K562 (cell line): ENCODE measurements around the gene PYGO2. TPM values are rescaled to one million over a fixed set of nuclear protein-coding genes. Genes with fewer than 3 reads are reported as not detected.

Experiments
- ATAC-seq: fragments of 200-7000 bp; cut with Tn5 transposase; 3 replicates; pipeline ENCODE4 v1.9.1; 2020; ENCODE audit warnings: moderate library complexity
- BruUV-seq: library from RNA; stranded (reverse); fragments of 400-500 nt; replicated peaks from 2 replicates; lab custom pipeline; 2021; lab: Mats Ljungman, UMichigan
- CTCF ChIA-PET: fragments of 300-600 bp; formaldehyde crosslinking; extraction: SDS; loops from one replicate; lab custom pipeline; 2021; ENCODE audit warnings: low intra/inter-chr PET ratio; lab: Yijun Ruan, JAX
- POLR2A ChIA-PET: fragments of 300-600, 350-650 bp; sonication (Branson Sonifier 250); formaldehyde crosslinking; extraction: SDS; loops from one replicate; lab custom pipeline; 2021; ENCODE audit warnings: antibody characterized with exemption, inconsistent platforms; lab: Yijun Ruan, JAX
- DNase-seq, 4 experiments: peaks; one replicate each; pipeline versions ENCODE4 v3.0.0 to v3.0.0-alpha.2; 2011 to 2018; ENCODE audit warnings: low spot score in 3 of 4, mixed read lengths in 3 of 4; ENCODE audit errors: extremely low read depth in 1 of 4
- FAIRE-seq: peaks from 2 replicates; lab custom pipeline; 2011; peaks lifted over from hg19 to GRCh38; lab: Jason Lieb, UNC
- H2AFZ ChIP-seq: 2 replicates; pipeline ENCODE4 v1.6.0; 2011; ENCODE audit warnings: low read depth, low read length, control low read depth, inconsistent platforms
- H3K27ac ChIP-seq: fragments of 200-600 bp; 3 replicates; pipeline ENCODE4 v1.8.0; 2011; ENCODE audit warnings: low read depth, mild to moderate bottlenecking, control low read depth, inconsistent platforms, low read length, moderate library complexity, mixed read lengths; ENCODE audit errors: extremely low read depth
- H3K27me3 ChIP-seq, 2 experiments: fragments of 300-600 bp in 1 of 2; 2 replicates in 1 of 2; 3 replicates in 1 of 2; pipeline versions ENCODE4 v1.6.0 to v1.8.0; 2011; ENCODE audit warnings: inconsistent platforms in 2 of 2, low read length in 2 of 2, mild to moderate bottlenecking in 1 of 2, mixed read lengths in 1 of 2, moderate library complexity in 1 of 2; ENCODE audit not compliant: control insufficient read depth in 2 of 2, insufficient read depth in 2 of 2
- H3K36me3 ChIP-seq: fragments of 300-600 bp; 3 replicates; pipeline ENCODE4 v1.8.0; 2011; ENCODE audit warnings: mild to moderate bottlenecking, low read length, inconsistent platforms; ENCODE audit not compliant: control insufficient read depth, insufficient read depth
- H3K4me1 ChIP-seq, 2 experiments: fragments of 200-600 bp in 1 of 2; replicated peaks in 1 of 2; 2 replicates in 1 of 2; 3 replicates in 1 of 2; pipeline versions ENCODE4 v1.5.1 to v1.8.0; 2011; ENCODE audit warnings: inconsistent platforms in 2 of 2, low read length in 2 of 2, mild to moderate bottlenecking in 1 of 2, mixed read lengths in 1 of 2, moderate library complexity in 1 of 2; ENCODE audit not compliant: control insufficient read depth in 2 of 2, insufficient read depth in 2 of 2
- H3K4me2 ChIP-seq: 2 replicates; pipeline ENCODE4 v1.6.1; 2011; ENCODE audit warnings: low read length, control low read depth, inconsistent platforms, mixed read lengths; ENCODE audit not compliant: insufficient read depth
- H3K4me3 ChIP-seq: fragments of 200-600 bp; sonication (generic), shearing (Covaris generic); 2 replicates; pipeline ENCODE4 v1.5.1; 2016; ENCODE audit warnings: control low read depth, inconsistent platforms
- H3K79me2 ChIP-seq: fragments of 200-600 bp; 3 replicates; pipeline ENCODE4 v1.8.0; 2011; ENCODE audit warnings: low read length, inconsistent platforms; ENCODE audit not compliant: control insufficient read depth, insufficient read depth
- H3K9ac ChIP-seq, 2 experiments: 2 replicates each; pipeline versions ENCODE4 v1.6.0 to v1.6.1; 2011; ENCODE audit warnings: low read depth in 2 of 2, low read length in 2 of 2, control low read depth in 1 of 2, inconsistent platforms in 1 of 2, mild to moderate bottlenecking in 1 of 2, mixed read lengths in 1 of 2; ENCODE audit not compliant: insufficient read depth in 1 of 2
- H3K9me1 ChIP-seq: one replicate; pipeline ENCODE4 v1.6.0; 2011; ENCODE audit warnings: inconsistent platforms, mild to moderate bottlenecking, low read length, moderate library complexity; ENCODE audit not compliant: control insufficient read depth, insufficient read depth
- H3K9me3 ChIP-seq: replicated peaks from 2 replicates; pipeline ENCODE4 v1.5.1; 2011; ENCODE audit warnings: low read depth, low read length, inconsistent platforms; ENCODE audit not compliant: control insufficient read depth, insufficient read depth
- H4K20me1 ChIP-seq: replicated peaks from 2 replicates; pipeline ENCODE4 v1.6.1; 2011; ENCODE audit warnings: low read length, inconsistent platforms, mixed read lengths; ENCODE audit not compliant: control insufficient read depth, insufficient read depth
- CXXC5 ChIP-seq: fragments of 250-450 bp; sonication (Bioruptor Pico); IDR thresholded peaks from 2 replicates; pipeline ENCODE4 v1.8.0; 2022; ENCODE audit warnings: inconsistent platforms, mild to moderate bottlenecking, moderate library complexity
- FOXP1 ChIP-seq: sonication (generic); formaldehyde crosslinking; IDR thresholded peaks from 2 replicates; pipeline ENCODE4 v1.8.0; 2022; ENCODE audit warnings: mild to moderate bottlenecking, missing genetic modification reagents
- ILK ChIP-seq: fragments of 450-650 bp; IDR thresholded peaks from 2 replicates; pipeline ENCODE4 v1.6.1; 2016; ENCODE audit warnings: missing genetic modification characterization, low read depth, mild to moderate bottlenecking, missing compliant biosample characterization, moderate library complexity, borderline replicate concordance
- IRF1 ChIP-seq: sonication (generic); formaldehyde crosslinking; IDR thresholded peaks from 2 replicates; pipeline ENCODE4 v1.8.0; 2022; ENCODE audit warnings: missing genetic modification reagents, mild to moderate bottlenecking, borderline replicate concordance
- MAFK ChIP-seq: IDR thresholded peaks from 2 replicates; pipeline ENCODE4 v1.6.1; 2011; ENCODE audit warnings: low read length, improper control_type of control experiment
- MAX ChIP-seq: sonication (generic); formaldehyde crosslinking; IDR thresholded peaks from 2 replicates; pipeline ENCODE4 v1.9.0; 2022; ENCODE audit warnings: mild to moderate bottlenecking, missing genetic modification reagents
- MAZ ChIP-seq, 2 experiments: fragments of 450-650 bp in 1 of 2; sonication (generic) in 1 of 2; formaldehyde crosslinking; IDR thresholded peaks in 1 of 2; conservative IDR thresholded peaks in 1 of 2; 2 replicates each; pipeline versions ENCODE4 v1.4.0 to v1.5.0; 2020; ENCODE audit warnings: mild to moderate bottlenecking in 1 of 2, missing genetic modification reagents in 1 of 2
- POLR2B ChIP-seq: fragments of 450-650 bp; IDR thresholded peaks from 2 replicates; pipeline ENCODE4 v1.6.1; 2018; ENCODE audit warnings: low read depth; ENCODE audit not compliant: partially characterized antibody
- SAFB2 ChIP-seq: fragments of 200-400 bp; formaldehyde crosslinking; IDR thresholded peaks from 2 replicates; pipeline ENCODE4 v1.6.1; 2018; ENCODE audit warnings: borderline replicate concordance, low read length, low read depth, moderate library complexity; ENCODE audit not compliant: severe bottlenecking
- SMAD3 ChIP-seq: fragments of 450-650 bp; formaldehyde crosslinking; conservative IDR thresholded peaks from 2 replicates; pipeline ENCODE4 v1.4.0; 2020; ENCODE audit warnings: mild to moderate bottlenecking
- SREBF2 ChIP-seq: sonication (generic); formaldehyde crosslinking; IDR thresholded peaks from 2 replicates; pipeline ENCODE4 v1.4.0; 2020; ENCODE audit warnings: mild to moderate bottlenecking, missing genetic modification reagents
- STAT5A ChIP-seq: IDR thresholded peaks from 2 replicates; pipeline ENCODE4 v1.6.1; 2012; ENCODE audit warnings: low read length, inconsistent platforms, borderline replicate concordance
- ZNF280A ChIP-seq: fragments of 450-650 bp; IDR thresholded peaks from 2 replicates; pipeline ENCODE4 v1.6.1; 2018; ENCODE audit warnings: mild to moderate bottlenecking, low read depth; ENCODE audit not compliant: partially characterized antibody
- WGBS: fragments of 100-300 bp; shearing (Covaris generic); methylation state at CpG from one replicate; pipeline ENCODE4 v1.1.6; 2016; ENCODE audit warnings: low coverage, mixed read lengths; ENCODE audit not compliant: insufficient coverage; ENCODE audit errors: missing lambda C conversion rate; 5-methylcytosine and 5-hydroxymethylcytosine counted together
- in situ Hi-C: fragments of 300-500 bp; cut with MboI; formaldehyde crosslinking; loops from 4 replicates; pipeline ENCODE4 v1.15.0; 2018; ENCODE audit warnings: inconsistent platforms, mixed read lengths
- intact Hi-C: fragments of 100-400 bp; cut with micrococcal nuclease; formaldehyde crosslinking; loops from 2 replicates; pipeline ENCODE4 v1.14.2; 2022
- polyA plus RNA-seq, 8 experiments: library from polyadenylated mRNA; depleted of rRNA in 4 of 8; stranded (reverse) in 5 of 8; unstranded in 3 of 8; fragments of >200 nt; fragmentation: Nextera tagmentation in 2 of 8; fragmentation: Illumina TruSeq in 1 of 8; extraction: Ambion mirVana in 2 of 8; extraction: Trizol in 1 of 8; gene quantifications; 2 replicates each; pipeline versions ENCODE4 v1.2.1 to v1.2.3, GENCODE V29; 2011 to 2014; ENCODE audit warnings: inconsistent platforms in 1 of 8, missing spikeins in 1 of 8
- total RNA-seq, 7 experiments: library from RNA; depleted of rRNA in 6 of 7; stranded (reverse); fragments of >200 nt in 6 of 7; fragmentation: Illumina TruSeq in 2 of 7; extraction: Trizol in 2 of 7; gene quantifications; 2 replicates each; pipeline versions ENCODE4 v1.2.1 to v1.2.3, GENCODE V29; 2011 to 2021; ENCODE audit warnings: low replicate concordance in 1 of 7
- TF ChIP-seq, protein P1 (sequence below): fragments of 250-450 bp; sonication (Bioruptor Pico); IDR thresholded peaks from 2 replicates; pipeline ENCODE4 v1.9.0; 2021; ENCODE audit warnings: mild to moderate bottlenecking, inconsistent platforms

PYGO2 gene
- total and polyA plus RNA-seq, 9 of the 15 experiments (the other 6 are each of a cell fraction or from before 2014, with no cell fraction given), result 8.3 to 36.2 (median 18.2) TPM

DNA sequence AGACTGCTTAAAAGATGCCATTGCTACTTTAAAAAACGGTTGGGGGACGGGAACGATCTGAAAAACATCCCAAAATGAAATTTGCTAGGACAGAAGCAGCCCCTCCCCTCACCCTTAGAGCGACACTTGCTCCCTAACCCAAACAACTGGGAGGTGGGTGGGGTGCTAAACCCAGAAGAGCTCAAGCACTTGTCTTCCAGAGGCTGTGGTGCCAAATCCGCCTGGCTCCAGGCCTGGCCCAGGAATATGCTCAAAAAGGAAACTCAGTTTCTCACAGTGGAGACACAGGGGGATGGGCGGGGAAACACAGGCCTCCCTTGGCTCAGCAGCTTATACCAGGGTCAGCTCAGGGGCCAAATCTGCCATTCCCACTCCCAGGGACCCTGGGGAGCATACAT lies 5.0 kb downstream of the PYGO2 start:
- H3K9me1 ChIP-seq, result no peaks in the 10 kb centered on the region
- WGBS, result 20% methylated on average over 6 of the region's 6 CpGs
- peak overlapping the region; percentile 63; the same call in 2 of the 3 replicates for H3K27ac ChIP-seq
- peaks cover 22% of the 10 kb centered on the region; the same call in 2 of the 3 replicates for H3K36me3 ChIP-seq
- peak overlapping the region; percentile 50 for H3K4me3 ChIP-seq
- peaks cover 24% of the 10 kb centered on the region for H3K79me2 ChIP-seq
- peaks cover 31 to 46% of the 10 kb centered on the region in 2 experiments for H3K4me1 ChIP-seq
- ATAC-seq, result no peak; the same call in 2 of the 3 replicates
- peak overlapping the region; percentile 90 for H3K4me2 ChIP-seq
- no peaks in the 10 kb centered on the region for H3K9me3 ChIP-seq
- intact Hi-C loops, result no loop called here
- no TSS peak for BruUV-seq
- no peak for FAIRE-seq
- no peaks in the 10 kb centered on the region for H3K27me3 ChIP-seq
- ChIA-PET CTCF (interaction anchor here (1.0 to 2.4 kb wide), 3 partner anchors 39 to 61 kb away, joined by 3 to 11 read pairs (median 4); no protein-coding TSS in a partner anchor), POLR2A (interaction anchor here (0.6 to 4.8 kb wide), 11 partner anchors 10 to 64 kb away, joined by 3 to 20 read pairs (median 4); partner anchors contain the start of genes CKS1B, FLAD1, LENEP and SHC1)
- peak overlapping the region; percentile 91 for H2AFZ ChIP-seq
- H4K20me1 ChIP-seq, result no peaks in the 10 kb centered on the region
- in situ Hi-C loops, result loop anchor here (5.0 kb wide), 1 partner anchor 106 kb away; the partner anchor contains the start of gene EFNA4
- DNase-seq, result no peak
- H3K9ac ChIP-seq, result peak overlapping the region; percentile 62 to 85; a peak in 3 of 4 replicates
- TF ChIP-seq, protein P1, sequence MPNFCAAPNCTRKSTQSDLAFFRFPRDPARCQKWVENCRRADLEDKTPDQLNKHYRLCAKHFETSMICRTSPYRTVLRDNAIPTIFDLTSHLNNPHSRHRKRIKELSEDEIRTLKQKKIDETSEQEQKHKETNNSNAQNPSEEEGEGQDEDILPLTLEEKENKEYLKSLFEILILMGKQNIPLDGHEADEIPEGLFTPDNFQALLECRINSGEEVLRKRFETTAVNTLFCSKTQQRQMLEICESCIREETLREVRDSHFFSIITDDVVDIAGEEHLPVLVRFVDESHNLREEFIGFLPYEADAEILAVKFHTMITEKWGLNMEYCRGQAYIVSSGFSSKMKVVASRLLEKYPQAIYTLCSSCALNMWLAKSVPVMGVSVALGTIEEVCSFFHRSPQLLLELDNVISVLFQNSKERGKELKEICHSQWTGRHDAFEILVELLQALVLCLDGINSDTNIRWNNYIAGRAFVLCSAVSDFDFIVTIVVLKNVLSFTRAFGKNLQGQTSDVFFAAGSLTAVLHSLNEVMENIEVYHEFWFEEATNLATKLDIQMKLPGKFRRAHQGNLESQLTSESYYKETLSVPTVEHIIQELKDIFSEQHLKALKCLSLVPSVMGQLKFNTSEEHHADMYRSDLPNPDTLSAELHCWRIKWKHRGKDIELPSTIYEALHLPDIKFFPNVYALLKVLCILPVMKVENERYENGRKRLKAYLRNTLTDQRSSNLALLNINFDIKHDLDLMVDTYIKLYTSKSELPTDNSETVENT, result no peak
- TF ChIP-seq IRF1 (CRISPR knock-in tag) (no peak), STAT5A (no peak), SREBF2 (CRISPR knock-in tag) (no peak), CXXC5 (CRISPR knock-in tag) (no peak), FOXP1 (CRISPR knock-in tag) (0 out of 2 replicates have a peak, but pooled peaks have one; percentile 49), MAX (CRISPR knock-in tag) (0 out of 2 replicates have a peak, but pooled peaks have one; percentile 27), SAFB2 (no peak), SMAD3 (CRISPR knock-in tag) (no peak), ILK (tag) (no peak), POLR2B (peak; percentile 1), ZNF280A (no peak), MAZ (CRISPR knock-in tag; conservative IDR thresholded peaks at IDR 0.05 in 1 of 2, IDR thresholded peaks at IDR 0.05 in 1 of 2) (no peak), MAFK (no peak)
